Neural crest cell (in vitro differentiated cells): ENCODE results near the gene GRIA4. TPM values are rescaled to one million over a fixed set of nuclear protein-coding genes. Genes with fewer than 3 reads are reported as not detected.

ENCODE experiments used
- DNase-seq: peaks from one replicate; pipeline ENCODE4 v3.0.0; 2021; ENCODE audit warnings: low read depth, mixed read lengths, low spot score
- H3K27ac Mint-ChIP-seq: one replicate; pipeline ENCODE4 v1.8.0; 2021; ENCODE audit warnings: mild to moderate bottlenecking, mixed read lengths; ENCODE audit not compliant: unreplicated experiment
- H3K27me3 Mint-ChIP-seq: 2 replicates; pipeline ENCODE4 v1.8.0; 2021; ENCODE audit warnings: low read depth, mild to moderate bottlenecking, mixed read lengths
- H3K36me3 Mint-ChIP-seq: 2 replicates; pipeline ENCODE4 v1.8.0; 2021; ENCODE audit warnings: low read depth, mild to moderate bottlenecking, mixed read lengths
- H3K4me1 Mint-ChIP-seq: 2 replicates; pipeline ENCODE4 v1.8.0; 2021; ENCODE audit warnings: mixed read lengths
- H3K4me3 Mint-ChIP-seq: one replicate; pipeline ENCODE4 v1.8.0; 2021; ENCODE audit warnings: mild to moderate bottlenecking, mixed read lengths
- H3K9me3 Mint-ChIP-seq: 2 replicates; pipeline ENCODE4 v1.8.0; 2021; ENCODE audit warnings: mixed read lengths
- total RNA-seq: library from RNA; stranded (reverse); gene quantifications from 2 replicates; pipeline ENCODE4 v1.2.1, GENCODE V29; 2021
- TF ChIP-seq, protein P1 (sequence below): fragments of 200-600 bp; sonication (generic); conservative IDR thresholded peaks from 2 replicates; pipeline ENCODE4 v1.5.0; 2021; ENCODE audit warnings: antibody characterized with exemption, mild to moderate bottlenecking

The GRIA4 gene
- total RNA-seq, 1 donor from 2014 or later: 2.9 TPM

DNA sequence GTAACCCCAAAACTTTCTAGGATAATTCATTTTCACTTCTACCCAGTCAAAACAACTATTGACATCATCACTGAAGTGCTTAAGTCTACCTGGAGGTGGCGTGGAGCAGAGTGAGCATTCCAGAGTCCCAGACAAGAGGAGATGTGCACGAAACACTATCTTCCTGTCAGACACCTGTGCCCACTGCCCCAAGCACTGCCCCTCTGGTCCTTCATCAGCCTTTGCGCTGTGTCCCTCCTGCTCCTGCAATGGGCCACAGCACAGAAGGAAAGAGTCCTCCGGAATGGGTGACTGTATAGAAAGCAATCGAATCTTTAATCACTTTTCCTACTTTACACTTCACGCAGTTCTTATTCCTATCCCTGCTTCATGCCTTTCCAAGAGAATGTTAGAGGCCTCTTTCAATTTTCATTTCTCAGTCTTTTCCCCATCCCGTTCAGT lies 512 bp upstream of the GRIA4 start:
- Mint-ChIP-seq H3K4me3 (peak overlapping the region; percentile 78), H3K27me3 (peaks cover 82% of the 10 kb centered on the region), H3K27ac (no peak overlapping the region), H3K36me3 (no peaks in the 10 kb centered on the region), H3K4me1 (peaks cover 35% of the 10 kb centered on the region), H3K9me3 (no peaks in the 10 kb centered on the region)
- TF ChIP-seq, protein P1, sequence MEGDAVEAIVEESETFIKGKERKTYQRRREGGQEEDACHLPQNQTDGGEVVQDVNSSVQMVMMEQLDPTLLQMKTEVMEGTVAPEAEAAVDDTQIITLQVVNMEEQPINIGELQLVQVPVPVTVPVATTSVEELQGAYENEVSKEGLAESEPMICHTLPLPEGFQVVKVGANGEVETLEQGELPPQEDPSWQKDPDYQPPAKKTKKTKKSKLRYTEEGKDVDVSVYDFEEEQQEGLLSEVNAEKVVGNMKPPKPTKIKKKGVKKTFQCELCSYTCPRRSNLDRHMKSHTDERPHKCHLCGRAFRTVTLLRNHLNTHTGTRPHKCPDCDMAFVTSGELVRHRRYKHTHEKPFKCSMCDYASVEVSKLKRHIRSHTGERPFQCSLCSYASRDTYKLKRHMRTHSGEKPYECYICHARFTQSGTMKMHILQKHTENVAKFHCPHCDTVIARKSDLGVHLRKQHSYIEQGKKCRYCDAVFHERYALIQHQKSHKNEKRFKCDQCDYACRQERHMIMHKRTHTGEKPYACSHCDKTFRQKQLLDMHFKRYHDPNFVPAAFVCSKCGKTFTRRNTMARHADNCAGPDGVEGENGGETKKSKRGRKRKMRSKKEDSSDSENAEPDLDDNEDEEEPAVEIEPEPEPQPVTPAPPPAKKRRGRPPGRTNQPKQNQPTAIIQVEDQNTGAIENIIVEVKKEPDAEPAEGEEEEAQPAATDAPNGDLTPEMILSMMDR: peak; percentile 66
- peak; percentile 16 for DNase-seq

DNA sequence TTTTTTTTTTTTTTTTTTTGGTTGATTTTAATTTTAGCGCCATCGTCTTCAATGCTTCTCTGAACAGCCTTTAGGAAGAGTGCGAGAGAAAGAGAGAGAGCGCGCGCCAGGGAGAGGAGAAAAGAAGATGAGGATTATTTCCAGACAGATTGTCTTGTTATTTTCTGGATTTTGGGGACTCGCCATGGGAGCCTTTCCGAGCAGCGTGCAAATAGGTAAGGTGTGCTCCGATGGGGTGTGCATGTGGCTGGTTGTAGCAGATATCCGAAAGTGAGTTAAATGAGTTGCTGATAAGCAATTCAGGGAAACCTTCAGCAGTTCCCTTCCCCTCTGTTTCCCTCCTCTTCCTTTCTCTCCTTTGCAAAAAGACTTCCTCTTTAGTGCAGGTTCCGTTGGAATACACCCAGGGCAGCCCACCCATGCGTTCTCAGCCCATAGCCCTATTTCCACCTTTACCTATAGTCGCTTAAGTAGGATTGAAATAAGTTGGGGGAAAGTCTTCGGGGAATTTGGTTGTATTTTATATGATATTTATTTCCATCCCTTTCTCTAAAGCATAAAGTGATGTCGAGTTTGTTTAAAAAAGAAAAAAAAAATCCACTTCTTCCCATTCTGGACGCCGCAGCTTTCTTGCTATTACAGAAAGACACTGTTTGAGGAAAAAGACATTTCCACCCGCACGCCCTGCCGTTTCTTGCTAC lies 1.1 kb downstream of the GRIA4 start:
- no peaks in the 10 kb centered on the region for H3K36me3 Mint-ChIP-seq
- H3K9me3 Mint-ChIP-seq: no peaks in the 10 kb centered on the region
- TF ChIP-seq, protein P1: no peak
- peak overlapping the region; percentile 78 for H3K4me3 Mint-ChIP-seq
- no peak for DNase-seq
- H3K4me1 Mint-ChIP-seq: peaks cover 35% of the 10 kb centered on the region
- peaks cover 71% of the 10 kb centered on the region for H3K27me3 Mint-ChIP-seq
- no peak overlapping the region for H3K27ac Mint-ChIP-seq

DNA sequence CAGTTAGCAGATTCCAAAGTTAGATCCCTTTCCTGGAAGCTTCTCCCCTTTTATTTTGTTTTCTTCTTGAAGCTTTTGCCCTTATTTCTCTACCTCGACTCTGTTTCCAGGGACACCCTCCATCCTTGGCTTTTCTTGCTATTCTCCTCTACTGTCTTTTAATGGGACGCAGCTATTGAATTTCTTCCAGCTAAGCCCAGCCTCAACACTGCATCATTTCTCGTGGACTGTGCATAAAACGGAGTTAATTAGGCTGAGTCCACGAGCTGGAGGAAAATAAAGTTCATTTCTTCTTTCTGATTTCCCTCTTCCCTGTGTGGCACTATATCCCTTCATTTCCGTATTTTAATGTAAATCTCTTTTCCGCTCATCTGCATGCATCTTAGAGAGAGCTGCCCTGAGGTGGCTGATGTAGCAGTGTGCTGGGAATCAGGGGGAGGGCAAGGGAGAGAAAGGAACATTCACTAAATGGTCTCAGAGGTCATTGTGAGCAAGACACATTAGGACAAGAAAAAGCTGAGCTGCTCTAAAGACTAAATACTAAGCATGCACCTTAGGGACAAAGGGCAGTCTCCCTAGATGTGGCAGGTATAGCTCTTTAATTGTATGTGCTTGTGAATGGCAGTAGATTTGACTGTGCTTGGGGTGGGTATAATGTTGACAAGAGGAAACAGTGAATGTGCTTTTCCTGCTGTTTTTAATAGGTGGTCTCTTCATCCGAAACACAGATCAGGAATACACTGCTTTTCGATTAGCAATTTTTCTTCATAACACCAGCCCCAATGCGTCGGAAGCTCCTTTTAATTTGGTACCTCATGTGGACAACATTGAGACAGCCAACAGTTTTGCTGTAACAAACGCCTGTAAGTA lies 1.9 kb downstream of the GRIA4 start:
- peak overlapping the region; percentile 78 for H3K4me3 Mint-ChIP-seq
- no peaks in the 10 kb centered on the region for H3K36me3 Mint-ChIP-seq
- H3K27me3 Mint-ChIP-seq: peaks cover 65% of the 10 kb centered on the region
- peaks cover 35% of the 10 kb centered on the region for H3K4me1 Mint-ChIP-seq
- H3K27ac Mint-ChIP-seq: no peak overlapping the region
- H3K9me3 Mint-ChIP-seq: no peaks in the 10 kb centered on the region
- TF ChIP-seq, protein P1: no peak
- no peak for DNase-seq

DNA sequence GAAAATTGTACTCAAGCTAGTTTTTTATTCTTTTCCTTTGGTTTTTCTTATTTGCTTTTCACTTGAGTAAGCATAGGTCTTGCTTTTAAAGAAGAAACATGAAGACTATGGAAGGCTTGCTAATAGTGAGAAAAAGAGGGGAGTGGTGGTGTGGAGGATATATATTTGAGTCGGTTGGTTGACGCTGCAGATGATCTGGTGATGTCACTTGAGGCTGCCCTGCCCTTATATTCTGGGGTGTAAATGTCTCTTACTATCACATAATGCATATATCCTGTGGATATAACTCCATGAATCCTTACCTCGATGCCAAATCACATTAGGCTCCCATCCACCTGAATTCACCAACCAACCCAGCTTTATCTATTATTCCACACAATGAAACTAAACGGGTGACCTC lies 2.9 kb downstream of the GRIA4 start:
- Mint-ChIP-seq H3K4me1 (peaks cover 35% of the 10 kb centered on the region), H3K4me3 (peak overlapping the region; percentile 18), H3K36me3 (no peaks in the 10 kb centered on the region), H3K27ac (no peak overlapping the region), H3K27me3 (peaks cover 56% of the 10 kb centered on the region), H3K9me3 (no peaks in the 10 kb centered on the region)
- TF ChIP-seq, protein P1: no peak
- no peak for DNase-seq

DNA sequence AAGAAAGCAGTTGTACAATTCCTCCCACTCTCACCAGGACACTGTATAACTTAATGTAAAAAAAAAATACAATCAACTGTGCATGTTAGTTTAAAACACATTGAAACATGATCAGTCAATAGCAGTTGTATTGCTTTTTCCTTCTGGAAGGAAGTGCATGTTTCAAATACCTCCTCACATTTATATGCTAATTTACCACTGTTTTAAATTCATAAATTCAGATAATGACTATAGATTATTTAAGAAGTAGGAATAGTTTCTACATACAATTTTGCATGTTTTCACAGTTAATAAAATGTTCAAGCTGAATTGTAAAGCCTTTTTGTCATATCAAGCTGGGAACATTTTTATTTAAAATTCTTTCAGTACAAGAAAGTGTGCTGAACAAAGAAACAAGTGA lies 3.3 kb downstream of the GRIA4 start:
- H3K27me3 Mint-ChIP-seq: peaks cover 54% of the 10 kb centered on the region
- H3K36me3 Mint-ChIP-seq: no peaks in the 10 kb centered on the region
- H3K27ac Mint-ChIP-seq: no peak overlapping the region
- H3K4me1 Mint-ChIP-seq: peaks cover 35% of the 10 kb centered on the region
- H3K9me3 Mint-ChIP-seq: no peaks in the 10 kb centered on the region
- DNase-seq: no peak
- peak overlapping the region; percentile 18 for H3K4me3 Mint-ChIP-seq
- TF ChIP-seq, protein P1: no peak
